Lung microvascular endothelial cell (primary cell): Measurements from ENCODE around the gene CUTC. TPM values are rescaled to one million over a fixed set of nuclear protein-coding genes. Genes with fewer than 3 reads are reported as not detected.
"Not testable (repeated sequence)": the region's sequence is repeated elsewhere in the genome, so short reads cannot be mapped to it uniquely, and the experiment has no call there.

Source experiments
- DNase-seq, 2 donors: peaks; one replicate each; pipeline versions ENCODE4 v3.0.0 to v3.0.0-alpha.2; 2010; ENCODE audit warnings: low read depth in 2 of 2
- total RNA-seq: library from RNA; depleted of rRNA; stranded (reverse); fragments of >200 nt; gene quantifications from 2 replicates; pipeline ENCODE4 v1.2.1, GENCODE V29; 2014

The CUTC gene
- total RNA-seq, 1 donor from 2014 or later, result 21.6 TPM

- DNase-seq, result no peak
Observed at GRCh38 chr10:99742701-99743100, 10.7 kb downstream of the CUTC start.

- DNase-seq, result peak in 1 of 2 donors; percentile 35
Observed at GRCh38 chr10:99743841-99744240, 11.8 kb downstream of the CUTC start.

GRCh38 chr10:99746166-99746565, 14.1 kb downstream of the CUTC start:
- DNase-seq, result not testable (repeated sequence)

- no peak for DNase-seq
Observed at GRCh38 chr10:99748823-99749451, 16.9 kb downstream of the CUTC start.

GRCh38 chr10:99750641-99751040, 18.6 kb downstream of the CUTC start:
- no peak for DNase-seq

GRCh38 chr10:99754670-99755069, 22.6 kb downstream of the CUTC start:
- peak in 1 of 2 donors; percentile 56 for DNase-seq

GRCh38 chr10:99756159-99756558, 24.1 kb downstream of the CUTC start:
- DNase-seq, result no peak

- DNase-seq, result no peak
Observed at GRCh38 chr10:99758211-99758891, 26.3 kb downstream of the CUTC start.

GRCh38 chr10:99760321-99760720, 28.3 kb downstream of the CUTC start:
- no peak for DNase-seq

- DNase-seq, result no peak
Observed at GRCh38 chr10:99761365-99761764, 29.3 kb downstream of the CUTC start.

- no peak for DNase-seq
Observed at GRCh38 chr10:99765672-99766301, 33.8 kb downstream of the CUTC start.

GRCh38 chr10:99766302-99766681, 34.3 kb downstream of the CUTC start:
- no peak for DNase-seq

GRCh38 chr10:99767901-99768300, 35.9 kb downstream of the CUTC start:
- no peak for DNase-seq

GRCh38 chr10:99768556-99768955, 36.5 kb downstream of the CUTC start:
- no peak for DNase-seq

GRCh38 chr10:99769706-99770105, 37.7 kb downstream of the CUTC start:
- peak in 1 of 2 donors; percentile 43 for DNase-seq

- no peak for DNase-seq
Observed at GRCh38 chr10:99770408-99771045, 38.5 kb downstream of the CUTC start.

GRCh38 chr10:99775850-99776249, 43.8 kb downstream of the CUTC start:
- DNase-seq, result peak; percentile 77 to 85

GRCh38 chr10:99777918-99778714, 46.1 kb downstream of the CUTC start:
- DNase-seq, result peak; percentile 32

- DNase-seq, result peak; percentile 94 to 95
Observed at GRCh38 chr10:99779335-99779734, 47.3 kb downstream of the CUTC start.

GRCh38 chr10:99781734-99782429, 49.8 kb downstream of the CUTC start:
- DNase-seq, result peak; percentile 76 to 89
